LNCAP (cell line): ENCODE data around the gene GPR137C.

Experiments
- CTCF ChIP-seq: fragments of 450-650 bp; IDR thresholded peaks from 2 replicates; pipeline ENCODE4 v1.5.1; 2017; ENCODE audit warnings: mild to moderate bottlenecking

Gene GPR137C

GRCh38 chr14:52552063-52552988, at the start of gene GPR137C, which contains the start of gene TXNDC16:
GPR137C (plus strand) TSS chr14:52552836; CDS start chr14:52553148, 312 bp downstream.
TXNDC16 (minus strand) TSS chr14:52552505; CDS start chr14:52543557, 8,948 bp downstream.
- TF ChIP-seq CTCF: no peak

- no peak for TF ChIP-seq CTCF
These were observed 39.4 kb upstream of the GPR137C start for GRCh38 chr14:52513249-52513648.

- TF ChIP-seq CTCF: no peak
These were observed 38.4 kb upstream of the GPR137C start for GRCh38 chr14:52514046-52514811.

- no peak for TF ChIP-seq CTCF
These were observed 30.6 kb upstream of the GPR137C start for GRCh38 chr14:52522033-52522432.

GRCh38 chr14:52522581-52523345, 29.9 kb upstream of the GPR137C start:
- TF ChIP-seq CTCF: no peak

- no peak for TF ChIP-seq CTCF
These were observed 25.6 kb upstream of the GPR137C start for GRCh38 chr14:52527052-52527451.

GRCh38 chr14:52531481-52531880, 21.2 kb upstream of the GPR137C start:
- TF ChIP-seq CTCF: no peak
